Fibroblast of lung (primary cell): ENCODE measurements around the gene RPGRIP1. TPM values are rescaled to one million over a fixed set of nuclear protein-coding genes. Genes with fewer than 3 reads are reported as not detected.
"Not testable (repeated sequence)": the region's sequence is repeated elsewhere in the genome, so short reads cannot be mapped to it uniquely, and the experiment has no call there.

Experiments used
- DNase-seq, 2 donors: peaks; one replicate each; pipeline versions ENCODE4 v3.0.0 to v3.0.0-alpha.2; 2010; ENCODE audit warnings: low read depth in 2 of 2
- H2AFZ ChIP-seq: 2 replicates; pipeline ENCODE4 v1.5.1; 2012; ENCODE audit warnings: low read length, control low read depth, inconsistent platforms
- H3K27ac ChIP-seq: 2 replicates; pipeline ENCODE4 v1.5.1; 2011; ENCODE audit warnings: low read length, control low read depth; ENCODE audit not compliant: insufficient read depth
- H3K27me3 ChIP-seq: 2 replicates; pipeline ENCODE4 v1.5.1; 2011; ENCODE audit warnings: mild to moderate bottlenecking, low read length; ENCODE audit not compliant: control insufficient read depth, insufficient read depth
- H3K36me3 ChIP-seq: 2 replicates; pipeline ENCODE4 v1.5.1; 2011; ENCODE audit warnings: low read length; ENCODE audit not compliant: control insufficient read depth, insufficient read depth
- H3K4me1 ChIP-seq: 2 replicates; pipeline ENCODE4 v1.5.1; 2011; ENCODE audit warnings: low read length; ENCODE audit not compliant: control insufficient read depth, insufficient read depth; ENCODE audit errors: extremely low read depth
- H3K4me2 ChIP-seq: 2 replicates; pipeline ENCODE4 v1.5.1; 2011; ENCODE audit warnings: low read length, control low read depth; ENCODE audit not compliant: insufficient read depth; ENCODE audit errors: extremely low read depth
- H3K4me3 ChIP-seq, 4 experiments: fragments of 200-600 bp in 1 of 4; sonication (generic) in 1 of 4; replicated peaks in 1 of 4; 2 replicates each; pipeline ENCODE4 v1.5.1; 2011 to 2016; ENCODE audit warnings: low read length in 4 of 4, low read depth in 3 of 4, mild to moderate bottlenecking in 3 of 4, control low read depth in 2 of 4, inconsistent platforms in 1 of 4, mixed read lengths in 1 of 4; ENCODE audit not compliant: insufficient read depth in 1 of 4; ENCODE audit errors: control extremely low read depth in 1 of 4
- H3K79me2 ChIP-seq: 2 replicates; pipeline ENCODE4 v1.5.1; 2012; ENCODE audit warnings: mild to moderate bottlenecking, low read length, inconsistent platforms; ENCODE audit not compliant: control insufficient read depth, insufficient read depth
- H3K9ac ChIP-seq: 2 replicates; pipeline ENCODE4 v1.5.1; 2011; ENCODE audit warnings: mild to moderate bottlenecking, low read length, control low read depth; ENCODE audit not compliant: insufficient read depth
- H3K9me3 ChIP-seq: 2 replicates; pipeline ENCODE4 v1.5.1; 2012; ENCODE audit warnings: low read depth, low read length; ENCODE audit not compliant: control insufficient read depth, insufficient read depth
- H4K20me1 ChIP-seq: 2 replicates; pipeline ENCODE4 v1.5.1; 2011; ENCODE audit warnings: low read length; ENCODE audit not compliant: control insufficient read depth, insufficient read depth; ENCODE audit errors: extremely low read depth
- CTCF ChIP-seq, 2 donors: IDR thresholded peaks in 1 of 2; conservative IDR thresholded peaks in 1 of 2; 1 replicate in 1 of 2; 2 replicates in 1 of 2; pipeline ENCODE4 v1.5.1; 2011 to 2012; ENCODE audit warnings: low read length in 2 of 2, control low read depth in 1 of 2, inconsistent platforms in 1 of 2, low read depth in 1 of 2, mild to moderate bottlenecking in 1 of 2
- EZH2 ChIP-seq: IDR thresholded peaks from 2 replicates; pipeline ENCODE4 v1.5.1; 2012; ENCODE audit warnings: low read length, control low read depth, mild to moderate bottlenecking; ENCODE audit errors: missing control alignments
- polyA plus RNA-seq, 2 donors: library from polyadenylated mRNA; depleted of rRNA in 1 of 2; stranded (reverse) in 1 of 2; unstranded in 1 of 2; fragments of >200 nt; gene quantifications; 2 replicates each; pipeline ENCODE4 v1.2.1, GENCODE V29; 2011 to 2012; ENCODE audit warnings: missing spikeins in 1 of 2
- total RNA-seq: library from RNA; depleted of rRNA; stranded (reverse); fragments of >200 nt; gene quantifications from 2 replicates; pipeline ENCODE4 v1.2.1, GENCODE V29; 2014

Gene RPGRIP1
- total and polyA plus RNA-seq, 2 donors (not counting 1 experiment from before 2014, with no cell fraction given) = under 0.01 to 0.32 TPM

GRCh38 chr14:21251215-21251614, 28.7 kb upstream of the RPGRIP1 start:
- H3K79me2 ChIP-seq = peaks cover 100% of the 10 kb centered on the region
- H3K9ac ChIP-seq = no peak overlapping the region
- no peak overlapping the region for H3K4me3 ChIP-seq
- TF ChIP-seq EZH2 (no peak), CTCF (conservative IDR thresholded peaks at IDR 0.05 in 1 of 2, IDR thresholded peaks at IDR 0.05 in 1 of 2; ENCODE audit: low read depth in 1 of 2, low read length in 2 of 2) (no peak)
- H3K27me3 ChIP-seq = no peaks in the 10 kb centered on the region
- no peak overlapping the region for H2AFZ ChIP-seq
- H3K9me3 ChIP-seq = no peaks in the 10 kb centered on the region
- peaks cover 13% of the 10 kb centered on the region for H4K20me1 ChIP-seq
- H3K36me3 ChIP-seq = peaks cover 4% of the 10 kb centered on the region
- H3K27ac ChIP-seq = no peak overlapping the region
- DNase-seq = no peak
- H3K4me1 ChIP-seq = peaks cover 3% of the 10 kb centered on the region
- H3K4me2 ChIP-seq = no peak overlapping the region

- no peak for TF ChIP-seq CTCF (conservative IDR thresholded peaks at IDR 0.05 in 1 of 2, IDR thresholded peaks at IDR 0.05 in 1 of 2; ENCODE audit: low read depth in 1 of 2, low read length in 2 of 2)
- no peak for TF ChIP-seq EZH2
These were observed 27.7 kb upstream of the RPGRIP1 start for GRCh38 chr14:21252149-21252548.

GRCh38 chr14:21255385-21256101, 24.3 kb upstream of the RPGRIP1 start:
- Histone ChIP-seq H3K4me1 (peaks cover 22% of the 10 kb centered on the region), H3K9ac (no peak overlapping the region), H4K20me1 (peaks cover 11% of the 10 kb centered on the region)

More at GRCh38 chr14:21252149-21252548, 27.7 kb upstream of the RPGRIP1 start:
- H3K27ac ChIP-seq = no peak overlapping the region
- H2AFZ ChIP-seq = no peak overlapping the region
- no peaks in the 10 kb centered on the region for H3K27me3 ChIP-seq
- no peak overlapping the region for H3K9ac ChIP-seq
- H3K4me1 ChIP-seq = peaks cover 10% of the 10 kb centered on the region
- no peak overlapping the region for H3K4me2 ChIP-seq
- peaks cover 6% of the 10 kb centered on the region for H3K36me3 ChIP-seq
- no peaks in the 10 kb centered on the region for H3K9me3 ChIP-seq
- peaks cover 16% of the 10 kb centered on the region for H4K20me1 ChIP-seq
- H3K4me3 ChIP-seq = no peak overlapping the region
- peaks cover 100% of the 10 kb centered on the region for H3K79me2 ChIP-seq
- DNase-seq = no peak

GRCh38 chr14:21256102-21256447, 23.8 kb upstream of the RPGRIP1 start:
- not testable (repeated sequence) for H3K36me3 ChIP-seq, DNase-seq, H3K27ac ChIP-seq, H4K20me1 ChIP-seq, H3K9me3 ChIP-seq, H3K9ac ChIP-seq, H3K27me3 ChIP-seq, H3K4me3 ChIP-seq, H2AFZ ChIP-seq, H3K4me2 ChIP-seq
- Histone ChIP-seq H3K4me1 (peaks cover 22% of the 10 kb centered on the region), H3K79me2 (peaks cover 98% of the 10 kb centered on the region)

More at GRCh38 chr14:21255385-21256101, 24.3 kb upstream of the RPGRIP1 start:
- peaks cover 6% of the 10 kb centered on the region for H3K36me3 ChIP-seq
- H3K9me3 ChIP-seq = no peaks in the 10 kb centered on the region
- TF ChIP-seq EZH2 = no peak
- TF ChIP-seq CTCF (conservative IDR thresholded peaks at IDR 0.05 in 1 of 2, IDR thresholded peaks at IDR 0.05 in 1 of 2; ENCODE audit: low read depth in 1 of 2, low read length in 2 of 2) = no peak
- no peak overlapping the region for H2AFZ ChIP-seq
- DNase-seq = peak in 1 of 2 donors; percentile 41
- no peak overlapping the region for H3K27ac ChIP-seq
- peaks cover 98% of the 10 kb centered on the region for H3K79me2 ChIP-seq
- H3K27me3 ChIP-seq = no peaks in the 10 kb centered on the region
- H3K4me2 ChIP-seq = peak overlapping the region; percentile 35
- H3K4me3 ChIP-seq = no peak overlapping the region
